Stromal cell of bone marrow (primary cell): ENCODE results near the gene C5orf52.
A peak's percentile ranks its signal among the peaks of the same experiment; 100 is the strongest.
"Not testable (repeated sequence)": the region's sequence is repeated elsewhere in the genome, so short reads cannot be mapped to it uniquely, and the experiment has no call there.

Experiments used
- DNase-seq: peaks from one replicate; pipeline ENCODE4 v3.0.0-alpha.2; 2012; ENCODE audit warnings: low read depth

C5orf52 gene

GRCh38 chr5:157679801-157680200 is 8.5 kb downstream of the C5orf52 start:
- DNase-seq: no peak

GRCh38 chr5:157680239-157680638 is 8.9 kb downstream of the C5orf52 start:
- no peak for DNase-seq

- no peak for DNase-seq
These were observed 9.7 kb downstream of the C5orf52 start for GRCh38 chr5:157681048-157681447.

GRCh38 chr5:157682257-157682656 is 10.9 kb downstream of the C5orf52 start:
- DNase-seq: no peak

- DNase-seq: not testable (repeated sequence)
These were observed 15.2 kb downstream of the C5orf52 start for GRCh38 chr5:157686276-157687197.

GRCh38 chr5:157687198-157687554 is 15.8 kb downstream of the C5orf52 start:
- DNase-seq: no peak

- no peak for DNase-seq
These were observed 18.8 kb downstream of the C5orf52 start for GRCh38 chr5:157689942-157690689.

- DNase-seq: no peak
These were observed 19.5 kb downstream of the C5orf52 start for GRCh38 chr5:157690690-157691433.

- DNase-seq: not testable (repeated sequence)
These were observed 22.5 kb downstream of the C5orf52 start for GRCh38 chr5:157693816-157694215.

- DNase-seq: not testable (repeated sequence)
These were observed 24.8 kb downstream of the C5orf52 start for GRCh38 chr5:157696154-157696553.

GRCh38 chr5:157698674-157699073 is 27.3 kb downstream of the C5orf52 start:
- not testable (repeated sequence) for DNase-seq

- no peak for DNase-seq
These were observed 32.4 kb downstream of the C5orf52 start for GRCh38 chr5:157703736-157704135.

GRCh38 chr5:157708866-157709265 is 37.5 kb downstream of the C5orf52 start:
- no peak for DNase-seq

- no peak for DNase-seq
These were observed 38.0 kb downstream of the C5orf52 start for GRCh38 chr5:157709346-157709745.

GRCh38 chr5:157710431-157710830 is 39.1 kb downstream of the C5orf52 start:
- DNase-seq: no peak

- peak; percentile 61 for DNase-seq
These were observed 39.5 kb downstream of the C5orf52 start for GRCh38 chr5:157710882-157711281.

GRCh38 chr5:157713830-157714595 is 42.7 kb downstream of the C5orf52 start:
- no peak for DNase-seq

GRCh38 chr5:157714596-157714864 is 43.2 kb downstream of the C5orf52 start:
- DNase-seq: no peak

- peak; percentile 63 for DNase-seq
These were observed 47.2 kb downstream of the C5orf52 start for GRCh38 chr5:157718519-157718918.

GRCh38 chr5:157719245-157719644 is 47.9 kb downstream of the C5orf52 start:
- DNase-seq: no peak

- DNase-seq: no peak
These were observed 49.8 kb downstream of the C5orf52 start for GRCh38 chr5:157721159-157721558.

GRCh38 chr5:157722895-157723294 is 51.6 kb downstream of the C5orf52 start:
- not testable (repeated sequence) for DNase-seq
